HEK293 (cell line): ENCODE measurements around the gene KLHL29.

Source experiments
- CTCF ChIA-PET: fragments of 350-600 bp; formaldehyde crosslinking; extraction: SDS; loops from one replicate; lab custom pipeline; 2021; ENCODE audit warnings: antibody characterized with exemption; lab: Yijun Ruan, JAX
- POLR2A ChIA-PET: fragments of 300-600 bp; formaldehyde crosslinking; extraction: SDS; loops from one replicate; lab custom pipeline; 2020; ENCODE audit warnings: antibody characterized with exemption, inconsistent platforms; lab: Yijun Ruan, JAX
- H3K27ac ChIP-seq: fragments of 200-500 bp; sonication (Bioruptor generic); 2 replicates; pipeline ENCODE4 v1.5.1; 2014; ENCODE audit warnings: low read depth, low read length, control low read depth, inconsistent platforms; ENCODE audit errors: extremely low read depth
- H3K36me3 ChIP-seq, 2 experiments: fragments of 200-500 bp in 1 of 2; sonication (Bioruptor generic) in 1 of 2; 1 replicate in 1 of 2; 2 replicates in 1 of 2; pipeline ENCODE4 v1.5.1; 2014 to 2017; ENCODE audit warnings: inconsistent platforms in 2 of 2, low read length in 2 of 2; ENCODE audit not compliant: control insufficient read depth in 2 of 2, insufficient read depth in 1 of 2
- H3K4me1 ChIP-seq: fragments of 200-500 bp; sonication (Bioruptor generic); 2 replicates; pipeline ENCODE4 v1.5.1; 2014; ENCODE audit warnings: mild to moderate bottlenecking, low read length, inconsistent platforms; ENCODE audit not compliant: control insufficient read depth, insufficient read depth
- H3K4me3 ChIP-seq: 2 replicates; pipeline ENCODE4 v1.5.1; 2011; ENCODE audit warnings: low read depth, mild to moderate bottlenecking, control low read depth, low read length, moderate library complexity
- H3K9me3 ChIP-seq: fragments of 200-500 bp; sonication (Bioruptor generic); 2 replicates; pipeline ENCODE4 v1.5.1; 2014; ENCODE audit warnings: low read depth, low read length, inconsistent platforms; ENCODE audit not compliant: control insufficient read depth, insufficient read depth
- GLI2 ChIP-seq: fragments of 450-650 bp; formaldehyde crosslinking; IDR thresholded peaks from 2 replicates; pipeline ENCODE4; 2017; ENCODE audit warnings: missing biosample characterization, missing genetic modification characterization, low read depth, borderline replicate concordance
- KLF7 ChIP-seq: fragments of 450-650 bp; formaldehyde crosslinking; IDR thresholded peaks from 2 replicates; pipeline ENCODE4 v1.5.1; 2016; ENCODE audit warnings: missing biosample characterization, missing genetic modification characterization, borderline replicate concordance
- KLF8 ChIP-seq: fragments of 450-650 bp; formaldehyde crosslinking; IDR thresholded peaks from 2 replicates; pipeline ENCODE4 v1.5.1; 2016; ENCODE audit warnings: missing biosample characterization, missing genetic modification characterization
- MEIS1 ChIP-seq: sonication (generic); formaldehyde crosslinking; IDR thresholded peaks from 2 replicates; pipeline ENCODE4 v1.8.1; 2022; ENCODE audit warnings: missing genetic modification reagents, mild to moderate bottlenecking, borderline replicate concordance
- SP3 ChIP-seq: fragments of 450-650 bp; formaldehyde crosslinking; IDR thresholded peaks from 2 replicates; pipeline ENCODE4 v1.5.1; 2016; ENCODE audit warnings: missing biosample characterization, missing genetic modification characterization
- YY2 ChIP-seq: fragments of 450-650 bp; formaldehyde crosslinking; IDR thresholded peaks from 2 replicates; pipeline ENCODE4 v1.5.1; 2016; ENCODE audit warnings: missing biosample characterization, missing genetic modification characterization
- ZBTB21 ChIP-seq: fragments of 450-650 bp; formaldehyde crosslinking; IDR thresholded peaks from 2 replicates; pipeline ENCODE4 v1.5.1; 2017; ENCODE audit warnings: missing biosample characterization, missing genetic modification characterization
- ZBTB48 ChIP-seq: fragments of 450-650 bp; formaldehyde crosslinking; IDR thresholded peaks from 2 replicates; pipeline ENCODE4 v1.5.1; 2016; ENCODE audit warnings: missing biosample characterization, missing genetic modification characterization
- ZFP37 ChIP-seq: fragments of 450-650 bp; formaldehyde crosslinking; IDR thresholded peaks from 2 replicates; pipeline ENCODE4 v1.5.1; 2016; ENCODE audit warnings: missing biosample characterization, missing genetic modification characterization
- ZNF132 ChIP-seq: fragments of 450-650 bp; formaldehyde crosslinking; IDR thresholded peaks from 2 replicates; pipeline ENCODE4 v1.5.1; 2017; ENCODE audit warnings: missing biosample characterization, missing genetic modification characterization, borderline replicate concordance
- ZNF138 ChIP-seq: fragments of 450-650 bp; formaldehyde crosslinking; IDR thresholded peaks from 2 replicates; pipeline ENCODE4 v1.5.1; 2016; ENCODE audit warnings: missing biosample characterization, missing genetic modification characterization, borderline replicate concordance
- ZNF175 ChIP-seq: fragments of 450-650 bp; formaldehyde crosslinking; IDR thresholded peaks from 2 replicates; pipeline ENCODE4 v1.5.1; 2016; ENCODE audit warnings: missing biosample characterization, missing genetic modification characterization
- ZNF398 ChIP-seq: fragments of 450-650 bp; formaldehyde crosslinking; IDR thresholded peaks from 2 replicates; pipeline ENCODE4 v1.5.1; 2017; ENCODE audit warnings: missing biosample characterization, missing genetic modification characterization
- ZNF433 ChIP-seq: fragments of 450-650 bp; formaldehyde crosslinking; IDR thresholded peaks from 2 replicates; pipeline ENCODE4 v1.5.1; 2016; ENCODE audit warnings: missing biosample characterization, missing genetic modification characterization, low read depth
- ZNF473 ChIP-seq: fragments of 450-650 bp; formaldehyde crosslinking; IDR thresholded peaks from 2 replicates; pipeline ENCODE4 v1.5.1; 2017; ENCODE audit warnings: missing biosample characterization, missing genetic modification characterization
- ZNF501 ChIP-seq: fragments of 450-650 bp; formaldehyde crosslinking; IDR thresholded peaks from 2 replicates; pipeline ENCODE4 v1.5.1; 2016; ENCODE audit warnings: missing biosample characterization, missing genetic modification characterization
- ZNF518A ChIP-seq: fragments of 450-650 bp; formaldehyde crosslinking; conservative IDR thresholded peaks from 2 replicates; pipeline ENCODE4 v1.5.1; 2016; ENCODE audit warnings: low read depth, missing biosample characterization, missing genetic modification characterization
- ZNF529 ChIP-seq: fragments of 450-650 bp; formaldehyde crosslinking; IDR thresholded peaks from 2 replicates; pipeline ENCODE4 v1.5.1; 2017; ENCODE audit warnings: missing genetic modification characterization, missing biosample characterization; ENCODE audit not compliant: insufficient replicate concordance
- ZNF704 ChIP-seq: fragments of 450-650 bp; formaldehyde crosslinking; IDR thresholded peaks from 2 replicates; pipeline ENCODE4 v1.5.1; 2016; ENCODE audit warnings: missing biosample characterization, missing genetic modification characterization
- ZNF76 ChIP-seq: fragments of 450-650 bp; formaldehyde crosslinking; IDR thresholded peaks from 2 replicates; pipeline ENCODE4; 2016; ENCODE audit warnings: low read depth, missing biosample characterization, missing genetic modification characterization, borderline replicate concordance
- ZNF830 ChIP-seq: fragments of 450-650 bp; IDR thresholded peaks from 2 replicates; pipeline ENCODE4 v1.5.0; 2018; ENCODE audit warnings: missing biosample characterization, missing genetic modification characterization, low read depth, mild to moderate bottlenecking, moderate library complexity
- ZSCAN30 ChIP-seq: fragments of 450-650 bp; IDR thresholded peaks from 2 replicates; pipeline ENCODE4 v1.5.1; 2018; ENCODE audit warnings: missing biosample characterization, mild to moderate bottlenecking, missing genetic modification characterization, moderate library complexity

The KLHL29 gene

GRCh38 chr2:23536326-23536725 lies 151.3 kb downstream of the KLHL29 start:
- POLR2A ChIA-PET: no interaction called here
- no peak overlapping the region for H3K4me3 ChIP-seq
- TF ChIP-seq ZNF501 (no peak), MEIS1 (no peak), ZNF473 (tag by site-specific recombination) (no peak), ZBTB48 (tag by site-specific recombination) (no peak), ZNF830 (no peak), ZFP37 (no peak), ZNF76 (tag by site-specific recombination) (no peak), ZNF398 (tag by site-specific recombination) (no peak), ZNF175 (tag by site-specific recombination) (no peak), ZSCAN30 (tag by site-specific recombination) (no peak), SP3 (no peak), ZNF529 (tag by site-specific recombination) (no peak), GLI2 (tag by site-specific recombination) (no peak), ZNF132 (tag by site-specific recombination) (no peak), ZNF138 (tag by site-specific recombination) (no peak), YY2 (no peak), ZNF433 (no peak)
- CTCF ChIA-PET: no interaction called here
- H3K27ac ChIP-seq: no peak overlapping the region
- no peaks in the 10 kb centered on the region for H3K9me3 ChIP-seq
- H3K4me1 ChIP-seq: no peaks in the 10 kb centered on the region
- H3K36me3 ChIP-seq: no peaks in the 10 kb centered on the region

GRCh38 chr2:23537991-23538390 lies 153.0 kb downstream of the KLHL29 start:
- Histone ChIP-seq H3K9me3 (no peaks in the 10 kb centered on the region), H3K4me1 (peaks cover 4% of the 10 kb centered on the region), H3K27ac (no peak overlapping the region), H3K4me3 (no peak overlapping the region), H3K36me3 (no peaks in the 10 kb centered on the region)
- TF ChIP-seq KLF8 (tag by site-specific recombination) (no peak), KLF7 (tag by site-specific recombination) (no peak), ZNF704 (tag by site-specific recombination) (no peak), ZBTB21 (tag by site-specific recombination) (no peak), ZNF518A (no peak)
- CTCF ChIA-PET: no interaction called here
- POLR2A ChIA-PET: no interaction called here
